ENCODE measurements around the gene PCDHA6.
"Not testable (repeated sequence)": the region's sequence is repeated elsewhere in the genome, so short reads cannot be mapped to it uniquely, and the experiment has no call there.

PCDHA6 gene

DNA sequence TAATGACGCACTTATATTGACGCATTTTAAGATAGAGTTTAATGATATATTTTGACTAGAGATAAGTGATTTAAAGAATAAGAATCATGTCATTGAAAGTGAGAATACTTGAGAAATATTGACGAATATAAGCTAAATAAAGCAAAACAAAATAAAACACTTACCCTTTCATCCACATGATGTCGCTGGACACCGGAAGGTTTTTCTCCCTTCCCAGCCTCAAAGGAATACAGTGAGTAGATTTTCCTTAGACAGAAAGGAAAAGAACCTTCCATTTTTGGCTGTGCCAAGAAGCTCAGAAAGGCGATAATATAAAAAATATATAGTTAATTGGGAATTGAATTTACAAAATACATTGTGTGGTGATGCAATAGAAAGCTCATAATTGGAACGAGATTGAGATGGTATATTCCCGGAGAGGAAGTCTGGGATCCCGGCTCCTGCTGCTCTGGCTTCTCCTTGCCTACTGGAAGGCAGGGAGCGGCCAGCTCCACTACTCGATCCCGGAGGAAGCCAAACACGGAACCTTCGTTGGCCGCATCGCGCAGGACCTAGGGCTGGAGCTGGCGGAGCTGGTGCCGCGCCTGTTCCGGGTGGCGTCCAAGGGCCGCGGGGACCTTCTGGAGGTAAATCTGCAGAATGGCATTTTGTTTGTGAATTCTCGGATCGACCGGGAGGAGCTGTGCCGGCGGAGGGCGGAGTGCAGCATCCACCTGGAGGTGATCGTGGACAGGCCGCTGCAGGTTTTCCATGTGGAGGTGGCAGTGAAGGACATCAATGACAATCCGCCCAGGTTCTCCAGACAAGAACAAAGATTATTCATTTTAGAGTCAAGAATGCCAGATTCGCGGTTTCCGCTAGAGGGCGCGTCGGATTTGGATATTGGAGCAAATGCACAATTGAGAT lies 6.1 kb upstream of the PCDHA6 start, which contains the start of gene PCDHA5:
Gene PCDHA5, plus strand, starts transcription at position 239 of the 906 bp plus-strand sequence.
- DNase-seq (ENCODE audit: low read depth, low spot score) = no peak
- no peak within 1 kb of the TSS for H3K27ac ChIP-seq

DNA sequence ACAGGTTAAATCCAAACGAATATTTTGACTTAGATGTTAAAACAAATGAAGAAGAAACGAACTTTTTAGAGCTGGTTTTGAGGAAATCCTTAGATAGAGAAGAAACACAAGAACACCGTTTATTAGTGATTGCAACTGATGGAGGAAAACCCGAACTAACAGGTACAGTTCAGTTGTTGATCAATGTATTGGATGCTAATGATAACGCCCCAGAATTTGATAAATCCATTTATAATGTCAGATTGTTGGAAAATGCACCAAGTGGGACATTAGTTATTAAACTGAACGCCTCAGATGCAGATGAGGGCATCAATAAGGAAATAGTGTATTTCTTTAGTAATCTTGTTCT lies 5.5 kb upstream of the PCDHA6 start:
- H3K27ac ChIP-seq = no peak overlapping the region
- no peak for DNase-seq (ENCODE audit: low read depth, low spot score)

DNA sequence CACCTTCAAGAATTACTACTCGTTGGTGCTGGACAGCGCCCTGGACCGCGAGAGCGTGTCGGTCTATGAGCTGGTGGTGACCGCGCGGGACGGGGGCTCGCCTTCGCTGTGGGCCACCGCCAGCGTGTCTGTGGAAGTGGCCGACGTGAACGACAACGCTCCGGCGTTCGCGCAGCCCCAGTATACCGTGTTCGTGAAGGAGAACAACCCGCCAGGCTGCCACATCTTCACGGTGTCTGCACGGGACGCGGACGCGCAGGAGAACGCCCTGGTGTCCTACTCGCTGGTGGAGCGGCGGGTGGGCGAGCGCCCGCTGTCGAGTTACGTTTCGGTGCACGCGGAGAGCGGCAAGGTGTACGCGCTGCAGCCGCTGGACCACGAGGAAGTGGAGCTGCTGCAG lies 4.8 kb upstream of the PCDHA6 start:
- DNase-seq (ENCODE audit: low read depth, low spot score) = not testable (repeated sequence)

DNA sequence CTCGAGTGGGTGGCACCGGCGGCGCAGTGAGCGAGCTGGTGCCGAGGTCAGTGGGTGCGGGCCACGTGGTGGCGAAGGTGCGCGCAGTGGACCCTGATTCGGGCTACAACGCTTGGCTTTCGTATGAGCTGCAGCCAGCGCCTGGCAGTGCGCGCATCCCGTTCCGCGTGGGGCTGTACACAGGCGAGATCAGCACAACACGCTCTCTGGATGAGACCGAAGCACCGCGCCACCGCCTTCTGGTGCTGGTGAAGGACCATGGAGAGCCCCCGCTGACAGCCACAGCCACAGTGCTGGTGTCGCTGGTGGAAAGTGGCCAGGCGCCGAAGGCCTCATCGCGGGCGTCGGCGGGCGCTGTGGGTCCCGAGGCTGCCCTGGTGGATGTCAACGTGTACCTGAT lies 4.3 kb upstream of the PCDHA6 start:
- H3K27ac ChIP-seq = no peak overlapping the region
- DNase-seq (ENCODE audit: low read depth, low spot score) = no peak

More for the DNA sequence above, 4.8 kb upstream of the PCDHA6 start:
- not testable (repeated sequence) for H3K27ac ChIP-seq

DNA sequence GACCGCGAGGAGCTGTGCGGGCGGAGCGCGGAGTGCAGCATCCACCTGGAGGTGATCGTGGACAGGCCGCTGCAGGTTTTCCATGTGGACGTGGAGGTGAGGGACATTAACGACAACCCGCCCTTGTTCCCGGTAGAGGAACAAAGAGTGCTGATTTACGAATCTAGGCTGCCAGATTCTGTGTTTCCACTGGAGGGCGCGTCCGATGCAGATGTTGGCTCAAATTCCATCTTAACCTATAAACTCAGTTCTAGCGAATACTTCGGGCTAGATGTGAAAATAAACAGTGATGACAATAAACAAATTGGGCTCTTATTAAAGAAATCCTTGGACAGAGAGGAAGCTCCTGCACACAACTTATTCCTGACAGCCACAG lies 590 bp downstream of the PCDHA6 start:
- no peak for DNase-seq (ENCODE audit: low read depth, low spot score)
- no peak overlapping the region for H3K27ac ChIP-seq

DNA sequence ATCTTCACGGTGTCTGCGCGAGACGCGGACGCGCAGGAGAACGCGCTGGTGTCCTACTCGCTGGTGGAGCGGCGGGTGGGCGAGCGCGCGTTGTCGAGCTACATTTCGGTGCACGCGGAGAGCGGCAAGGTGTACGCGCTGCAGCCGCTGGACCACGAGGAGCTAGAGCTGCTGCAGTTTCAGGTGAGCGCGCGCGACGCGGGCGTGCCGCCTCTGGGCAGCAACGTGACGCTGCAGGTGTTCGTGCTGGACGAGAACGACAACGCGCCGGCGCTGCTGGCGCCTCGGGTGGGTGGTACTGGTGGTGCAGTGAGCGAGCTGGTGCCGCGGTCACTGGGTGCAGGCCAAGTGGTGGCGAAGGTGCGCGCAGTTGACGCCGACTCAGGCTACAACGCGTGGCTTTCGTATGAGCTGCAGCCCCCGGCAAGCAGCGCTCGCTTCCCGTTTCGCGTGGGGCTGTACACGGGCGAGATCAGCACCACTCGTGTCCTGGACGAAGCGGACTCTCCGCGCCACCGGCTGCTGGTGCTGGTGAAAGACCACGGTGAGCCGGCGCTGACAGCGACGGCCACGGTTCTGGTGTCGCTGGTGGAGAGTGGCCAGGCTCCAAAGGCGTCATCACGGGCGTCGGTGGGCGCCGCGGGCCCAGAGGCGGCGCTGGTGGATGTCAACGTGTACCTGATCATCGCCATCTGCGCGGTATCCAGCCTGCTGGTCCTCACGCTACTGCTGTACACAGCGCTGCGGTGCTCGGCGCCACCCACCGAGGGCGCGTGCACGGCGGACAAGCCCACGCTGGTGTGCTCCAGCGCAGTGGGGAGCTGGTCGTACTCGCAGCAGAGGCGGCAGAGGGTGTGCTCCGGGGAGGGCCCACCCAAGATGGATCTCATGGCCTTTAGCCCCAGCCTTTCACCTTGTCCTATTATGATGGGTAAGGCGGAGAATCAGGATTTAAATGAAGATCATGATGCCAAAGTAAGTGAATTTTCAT lies 2.0 kb downstream of the PCDHA6 start:
- not testable (repeated sequence) for H3K27ac ChIP-seq; DNase-seq (ENCODE audit: low read depth, low spot score)

DNA sequence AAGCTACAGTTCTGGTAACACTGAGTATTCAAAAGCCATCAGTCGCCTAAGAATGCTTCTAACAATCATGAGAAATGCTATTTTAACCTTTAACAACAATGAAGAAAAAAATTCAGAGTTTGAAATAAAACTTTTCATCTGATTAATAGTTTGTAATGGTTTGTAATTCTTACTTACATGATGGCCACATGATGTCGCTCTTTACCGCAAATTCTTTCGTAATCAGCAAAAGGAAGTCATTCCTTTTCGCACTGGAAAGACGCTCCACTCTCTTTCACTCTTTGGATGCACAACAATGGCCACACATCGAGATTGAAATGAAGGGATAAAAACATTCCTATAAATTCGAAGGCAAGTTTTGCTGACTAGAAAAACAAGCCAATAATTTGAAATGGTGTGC lies 6.2 kb downstream of the PCDHA6 start, which contains the start of gene PCDHA7:
Gene PCDHA7, plus strand, starts transcription at position 277 of the 400 bp plus-strand sequence. Its CDS starts 115 bp downstream, at position 392.
- DNase-seq (ENCODE audit: low read depth, low spot score) = no peak
- H3K27ac ChIP-seq = no peak within 1 kb of the TSS

DNA sequence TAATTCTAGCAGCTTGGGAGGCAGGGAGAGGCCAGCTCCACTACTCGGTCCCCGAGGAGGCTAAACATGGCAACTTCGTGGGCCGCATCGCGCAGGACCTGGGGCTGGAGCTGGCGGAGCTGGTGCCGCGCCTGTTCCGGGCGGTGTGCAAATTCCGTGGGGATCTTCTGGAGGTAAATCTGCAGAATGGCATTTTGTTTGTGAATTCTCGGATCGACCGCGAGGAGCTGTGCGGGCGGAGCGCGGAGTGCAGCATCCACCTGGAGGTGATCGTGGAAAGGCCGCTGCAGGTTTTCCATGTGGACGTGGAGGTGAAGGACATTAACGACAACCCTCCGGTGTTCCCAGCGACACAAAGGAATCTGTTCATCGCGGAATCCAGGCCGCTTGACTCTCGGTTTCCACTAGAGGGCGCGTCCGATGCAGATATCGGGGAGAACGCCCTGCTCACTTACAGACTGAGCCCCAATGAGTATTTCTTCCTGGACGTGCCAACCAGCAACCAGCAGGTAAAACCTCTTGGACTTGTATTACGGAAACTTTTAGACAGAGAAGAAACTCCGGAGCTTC lies 6.8 kb downstream of the PCDHA6 start:
- not testable (repeated sequence) for DNase-seq (ENCODE audit: low read depth, low spot score); H3K27ac ChIP-seq

DNA sequence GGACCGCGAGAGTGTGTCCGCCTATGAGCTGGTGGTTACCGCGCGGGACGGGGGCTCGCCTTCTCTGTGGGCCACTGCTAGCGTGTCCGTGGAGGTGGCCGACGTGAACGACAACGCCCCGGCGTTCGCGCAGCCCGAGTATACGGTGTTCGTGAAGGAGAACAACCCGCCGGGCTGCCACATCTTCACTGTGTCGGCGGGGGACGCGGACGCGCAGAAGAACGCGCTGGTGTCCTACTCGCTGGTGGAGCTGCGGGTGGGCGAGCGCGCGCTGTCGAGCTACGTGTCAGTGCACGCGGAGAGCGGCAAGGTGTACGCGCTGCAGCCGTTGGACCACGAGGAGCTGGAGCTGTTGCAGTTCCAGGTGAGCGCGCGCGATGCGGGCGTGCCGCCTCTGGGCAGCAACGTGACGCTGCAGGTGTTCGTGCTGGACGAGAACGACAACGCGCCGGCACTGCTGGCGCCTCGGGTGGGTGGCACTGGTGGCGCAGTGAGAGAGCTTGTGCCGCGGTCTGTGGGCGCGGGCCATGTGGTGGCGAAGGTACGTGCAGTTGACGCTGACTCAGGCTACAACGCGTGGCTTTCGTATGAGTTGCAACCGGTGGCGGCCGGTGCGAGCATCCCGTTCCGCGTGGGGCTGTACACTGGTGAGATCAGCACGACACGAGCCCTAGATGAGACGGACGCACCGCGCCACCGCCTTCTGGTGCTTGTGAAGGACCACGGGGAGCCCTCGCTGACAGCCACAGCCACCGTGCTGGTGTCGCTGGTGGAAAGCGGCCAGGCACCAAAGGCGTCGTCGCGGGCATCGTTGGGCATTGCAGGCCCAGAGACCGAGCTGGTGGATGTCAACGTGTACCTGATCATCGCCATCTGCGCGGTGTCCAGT lies 8.1 kb downstream of the PCDHA6 start:
- no peak for DNase-seq (ENCODE audit: low read depth, low spot score)

DNA sequence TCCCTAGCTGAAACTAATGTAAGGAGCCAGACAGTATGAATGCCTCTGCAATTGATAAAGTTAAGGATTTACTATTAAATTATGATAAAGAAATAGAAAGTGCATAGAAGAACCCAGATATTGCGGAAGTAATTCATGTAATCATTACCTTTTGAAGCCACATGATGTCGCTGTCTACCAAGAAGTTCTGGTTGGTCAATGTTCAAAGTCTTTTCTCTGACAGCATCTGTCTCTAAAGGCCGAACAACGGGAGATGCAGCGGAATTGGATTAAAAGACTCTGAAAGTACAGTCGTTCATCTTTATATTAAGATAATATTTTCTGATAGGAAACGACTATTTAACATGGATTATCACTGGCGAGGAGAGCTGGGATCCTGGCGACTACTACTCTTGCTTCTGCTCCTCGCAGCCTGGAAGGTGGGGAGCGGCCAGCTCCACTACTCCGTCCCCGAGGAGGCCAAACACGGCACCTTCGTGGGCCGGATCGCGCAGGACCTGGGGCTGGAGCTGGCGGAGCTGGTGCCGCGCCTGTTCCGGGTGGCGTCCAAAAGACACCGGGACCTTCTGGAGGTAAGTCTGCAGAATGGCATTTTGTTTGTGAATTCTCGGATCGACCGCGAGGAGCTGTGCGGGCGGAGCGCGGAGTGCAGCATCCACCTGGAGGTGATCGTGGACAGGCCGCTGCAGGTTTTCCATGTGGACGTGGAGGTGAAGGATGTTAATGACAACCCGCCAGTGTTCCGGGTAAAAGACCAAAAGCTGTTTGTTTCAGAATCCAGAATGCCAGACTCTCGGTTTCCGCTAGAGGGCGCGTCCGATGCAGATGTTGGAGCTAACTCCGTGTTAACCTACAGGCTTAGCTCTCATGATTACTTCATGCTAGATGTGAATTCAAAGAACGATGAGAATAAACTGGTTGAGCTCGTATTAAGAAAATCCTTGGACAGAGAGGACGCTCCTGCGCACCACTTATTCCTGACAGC lies 13.5 kb downstream of the PCDHA6 start, which contains the start of gene PCDHA8:
Gene PCDHA8, plus strand, starts transcription at position 210 of the 985 bp plus-strand sequence. Its CDS starts 135 bp downstream, at position 345.
- no peak for DNase-seq (ENCODE audit: low read depth, low spot score)

More for the DNA sequence above, 8.1 kb downstream of the PCDHA6 start:
- no peak overlapping the region for H3K27ac ChIP-seq

DNA sequence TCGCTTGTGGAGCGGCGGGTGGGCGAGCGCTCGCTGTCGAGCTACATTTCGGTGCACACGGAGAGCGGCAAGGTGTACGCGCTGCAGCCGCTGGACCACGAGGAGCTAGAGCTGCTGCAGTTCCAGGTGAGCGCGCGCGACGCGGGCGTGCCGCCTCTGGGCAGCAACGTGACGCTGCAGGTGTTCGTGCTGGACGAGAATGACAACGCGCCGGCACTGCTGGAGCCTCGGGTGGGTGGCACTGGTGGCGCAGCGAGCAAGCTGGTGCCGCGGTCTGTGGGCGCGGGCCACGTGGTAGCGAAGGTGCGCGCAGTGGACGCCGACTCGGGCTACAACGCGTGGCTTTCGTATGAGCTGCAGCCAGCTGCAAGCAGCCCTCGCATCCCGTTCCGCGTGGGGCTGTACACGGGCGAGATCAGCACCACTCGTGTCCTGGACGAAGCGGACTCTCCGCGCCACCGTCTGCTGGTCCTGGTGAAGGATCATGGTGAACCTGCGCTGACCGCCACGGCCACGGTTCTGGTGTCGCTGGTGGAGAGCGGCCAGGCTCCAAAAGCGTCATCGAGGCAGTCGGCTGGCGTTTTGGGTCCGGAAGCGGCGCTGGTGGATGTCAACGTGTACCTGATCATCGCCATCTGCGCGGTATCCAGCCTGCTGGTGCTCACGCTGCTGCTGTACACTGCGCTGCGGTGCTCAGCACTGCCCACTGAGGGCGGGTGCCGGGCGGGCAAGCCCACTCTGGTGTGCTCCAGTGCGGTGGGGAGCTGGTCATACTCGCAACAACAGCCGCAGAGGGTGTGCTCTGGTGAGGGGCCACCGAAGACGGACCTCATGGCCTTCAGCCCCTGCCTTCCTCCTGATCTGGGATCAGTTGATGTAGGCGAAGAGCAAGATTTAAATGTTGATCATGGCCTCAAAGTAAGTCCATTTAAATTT lies 15.3 kb downstream of the PCDHA6 start:
- DNase-seq (ENCODE audit: low read depth, low spot score) = no peak
- no peak overlapping the region for H3K27ac ChIP-seq

More for the DNA sequence above, 13.5 kb downstream of the PCDHA6 start, which contains the start of gene PCDHA8:
- H3K27ac ChIP-seq = no peak within 1 kb of the TSS

DNA sequence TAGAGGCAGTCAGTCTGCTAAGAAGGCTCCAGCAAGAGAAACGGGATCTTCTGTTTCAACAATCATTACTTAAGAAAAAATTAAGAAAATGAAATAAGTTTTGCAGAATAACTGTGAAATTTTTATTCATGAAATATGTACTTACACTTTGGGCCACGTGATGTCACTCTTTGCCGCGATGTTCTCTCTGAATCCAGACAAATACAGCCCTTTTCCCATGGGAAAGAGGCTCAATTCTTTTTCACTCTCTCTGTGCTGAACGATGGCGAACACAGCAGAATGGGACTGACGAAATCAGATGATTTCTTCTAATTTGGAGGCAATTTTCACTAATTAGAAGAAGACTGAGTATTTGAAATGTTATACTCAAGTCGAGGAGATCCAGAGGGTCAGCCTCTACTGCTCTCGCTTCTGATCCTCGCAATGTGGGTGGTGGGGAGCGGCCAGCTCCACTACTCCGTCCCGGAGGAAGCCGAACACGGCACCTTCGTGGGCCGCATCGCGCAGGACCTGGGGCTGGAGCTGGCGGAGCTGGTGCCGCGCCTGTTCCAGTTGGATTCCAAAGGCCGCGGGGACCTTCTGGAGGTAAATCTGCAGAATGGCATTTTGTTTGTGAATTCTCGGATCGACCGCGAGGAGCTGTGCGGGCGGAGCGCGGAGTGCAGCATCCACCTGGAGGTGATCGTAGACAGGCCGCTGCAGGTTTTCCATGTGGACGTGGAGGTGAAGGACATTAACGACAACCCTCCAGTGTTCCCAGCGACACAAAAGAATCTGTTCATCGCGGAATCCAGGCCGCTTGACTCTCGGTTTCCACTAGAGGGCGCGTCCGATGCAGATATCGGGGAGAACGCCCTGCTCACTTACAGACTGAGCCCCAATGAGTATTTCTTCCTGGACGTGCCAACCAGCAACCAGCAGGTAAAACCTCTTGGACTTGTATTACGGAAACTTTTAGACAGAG lies 20.7 kb downstream of the PCDHA6 start, which contains the start of gene PCDHA9:
Gene PCDHA9, plus strand, starts transcription at position 244 of the 964 bp plus-strand sequence. Its CDS starts 114 bp downstream, at position 358.
- not testable (repeated sequence) for H3K27ac ChIP-seq; DNase-seq (ENCODE audit: low read depth, low spot score)

DNA sequence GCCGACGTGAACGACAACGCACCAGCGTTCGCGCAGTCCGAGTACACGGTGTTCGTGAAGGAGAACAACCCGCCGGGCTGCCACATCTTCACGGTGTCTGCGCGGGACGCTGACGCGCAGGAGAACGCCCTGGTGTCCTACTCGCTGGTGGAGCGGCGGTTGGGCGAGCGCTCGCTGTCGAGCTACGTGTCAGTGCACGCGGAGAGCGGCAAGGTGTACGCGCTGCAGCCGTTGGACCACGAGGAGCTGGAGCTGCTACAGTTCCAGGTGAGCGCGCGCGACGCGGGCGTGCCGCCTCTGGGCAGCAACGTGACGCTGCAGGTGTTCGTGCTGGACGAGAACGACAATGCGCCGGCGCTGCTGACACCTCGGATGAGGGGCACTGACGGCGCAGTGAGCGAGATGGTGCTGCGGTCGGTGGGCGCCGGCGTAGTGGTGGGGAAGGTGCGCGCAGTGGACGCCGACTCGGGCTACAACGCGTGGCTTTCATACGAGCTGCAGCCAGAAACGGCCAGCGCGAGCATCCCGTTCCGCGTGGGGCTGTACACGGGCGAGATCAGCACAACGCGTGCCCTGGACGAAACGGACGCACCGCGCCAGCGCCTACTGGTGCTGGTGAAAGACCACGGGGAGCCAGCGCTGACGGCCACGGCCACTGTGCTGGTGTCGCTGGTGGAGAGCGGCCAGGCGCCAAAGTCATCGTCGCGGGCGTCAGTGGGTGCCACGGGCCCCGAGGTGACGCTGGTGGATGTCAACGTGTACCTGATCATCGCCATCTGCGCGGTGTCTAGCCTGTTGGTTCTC lies 22.3 kb downstream of the PCDHA6 start:
- H3K27ac ChIP-seq; DNase-seq (ENCODE audit: low read depth, low spot score): not testable (repeated sequence)

DNA sequence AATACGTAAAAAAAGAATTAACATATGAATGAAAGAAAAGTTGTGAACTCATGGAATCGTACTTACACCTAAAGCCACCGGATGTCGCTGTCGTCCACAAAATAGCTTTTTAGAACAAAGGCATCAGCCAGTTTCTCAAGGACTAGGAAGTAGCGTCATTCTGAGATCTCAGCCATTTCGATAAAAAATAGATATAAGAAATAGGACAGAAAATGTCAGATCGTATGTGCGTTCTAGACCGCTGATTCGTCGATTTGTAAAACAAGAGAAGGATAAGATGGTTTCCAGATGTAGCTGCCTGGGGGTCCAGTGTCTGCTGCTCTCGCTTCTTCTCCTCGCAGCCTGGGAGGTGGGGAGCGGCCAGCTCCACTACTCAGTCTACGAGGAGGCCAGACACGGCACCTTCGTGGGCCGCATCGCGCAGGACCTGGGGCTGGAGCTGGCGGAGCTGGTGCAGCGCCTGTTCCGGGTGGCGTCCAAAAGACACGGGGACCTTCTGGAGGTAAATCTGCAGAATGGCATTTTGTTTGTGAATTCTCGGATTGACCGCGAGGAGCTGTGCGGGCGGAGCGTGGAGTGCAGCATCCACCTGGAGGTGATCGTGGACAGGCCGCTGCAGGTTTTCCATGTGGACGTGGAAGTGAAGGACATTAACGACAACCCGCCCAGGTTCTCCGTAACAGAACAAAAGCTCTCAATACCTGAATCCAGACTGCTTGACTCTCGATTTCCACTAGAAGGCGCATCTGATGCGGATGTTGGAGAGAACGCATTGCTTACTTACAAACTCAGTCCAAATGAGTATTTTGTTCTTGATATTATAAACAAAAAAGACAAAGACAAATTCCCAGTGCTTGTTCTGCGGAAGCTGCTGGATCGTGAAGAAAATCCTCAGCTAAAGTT lies 28.3 kb downstream of the PCDHA6 start, which contains the start of gene PCDHA10:
Gene PCDHA10, plus strand, starts transcription at position 126 of the 903 bp plus-strand sequence. Its CDS starts 152 bp downstream, at position 278.
- H3K27ac ChIP-seq = no peak within 1 kb of the TSS
- DNase-seq (ENCODE audit: low read depth, low spot score) = no peak
